ENCODE results near the gene F12.

Gene F12

DNA sequence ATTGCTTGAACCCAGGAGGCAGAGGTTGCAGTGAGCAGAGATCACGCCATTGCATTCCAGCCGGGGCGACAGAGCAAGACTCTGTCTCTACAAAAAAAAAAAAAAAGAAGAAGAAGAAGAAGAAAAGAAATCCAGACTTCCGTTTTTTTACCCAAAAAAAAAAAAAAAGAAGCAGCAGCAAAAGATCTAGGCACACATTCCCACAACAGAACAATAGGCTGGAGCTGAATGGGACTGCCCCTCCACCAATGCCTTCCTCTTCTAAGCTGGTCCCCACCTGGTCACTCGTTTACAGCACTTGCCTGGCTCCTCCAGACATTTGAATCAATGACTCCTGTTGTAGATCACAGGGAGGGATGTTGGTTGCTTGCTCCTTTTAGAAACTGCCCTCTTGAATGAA is 56.3 kb downstream of the F12 start:
- no peak for TF ChIP-seq GATA3 (IDR thresholded peaks at IDR 0.05; ENCODE audit: low read depth, low read length)
